HG02678 (cell line): ENCODE results near the gene UQCR10.

Source experiments
- ATAC-seq: cut with Tn5 transposase; IDR thresholded peaks from one replicate; pipeline ENCODE4 v1.9.1; 2021; ENCODE audit warnings: mild to moderate bottlenecking, moderate library complexity; ENCODE audit not compliant: unreplicated experiment

UQCR10 gene

GRCh38 chr22:29795663-29796062 lies 28.5 kb downstream of the UQCR10 start:
- ATAC-seq = no peak

- no peak for ATAC-seq
Measured at GRCh38 chr22:29797351-29797750, 30.2 kb downstream of the UQCR10 start.

- ATAC-seq = peak; percentile 50
Measured at GRCh38 chr22:29798318-29798717, 31.1 kb downstream of the UQCR10 start.

- no peak for ATAC-seq
Measured at GRCh38 chr22:29798801-29799200, 31.6 kb downstream of the UQCR10 start.

- ATAC-seq = no peak
Measured at GRCh38 chr22:29799217-29799680, 32.1 kb downstream of the UQCR10 start.

- no peak for ATAC-seq
Measured at GRCh38 chr22:29801153-29801552, 34.0 kb downstream of the UQCR10 start.

- ATAC-seq = no peak
Measured at GRCh38 chr22:29801796-29802195, 34.6 kb downstream of the UQCR10 start.

- no peak for ATAC-seq
Measured at GRCh38 chr22:29803190-29803589, 36.0 kb downstream of the UQCR10 start.

- ATAC-seq = no peak
Measured at GRCh38 chr22:29804985-29805384, 37.8 kb downstream of the UQCR10 start.

GRCh38 chr22:29806196-29806595 lies 39.0 kb downstream of the UQCR10 start:
- ATAC-seq = no peak

- ATAC-seq = no peak
Measured at GRCh38 chr22:29810216-29810615, 43.0 kb downstream of the UQCR10 start.

- ATAC-seq = no peak
Measured at GRCh38 chr22:29811377-29811776, 44.2 kb downstream of the UQCR10 start.

GRCh38 chr22:29813126-29813525 lies 46.0 kb downstream of the UQCR10 start:
- no peak for ATAC-seq

- no peak for ATAC-seq
Measured at GRCh38 chr22:29813563-29813962, 46.4 kb downstream of the UQCR10 start.

GRCh38 chr22:29814003-29814402 lies 46.8 kb downstream of the UQCR10 start:
- no peak for ATAC-seq

- ATAC-seq = no peak
Measured at GRCh38 chr22:29815580-29815979, 48.4 kb downstream of the UQCR10 start.

- ATAC-seq = no peak
Measured at GRCh38 chr22:29816128-29816527, 49.0 kb downstream of the UQCR10 start.

GRCh38 chr22:29816539-29816938 lies 49.4 kb downstream of the UQCR10 start:
- ATAC-seq = no peak

- no peak for ATAC-seq
Measured at GRCh38 chr22:29816980-29817379, 49.8 kb downstream of the UQCR10 start.

- ATAC-seq = no peak
Measured at GRCh38 chr22:29817724-29818123, 50.6 kb downstream of the UQCR10 start.

- ATAC-seq = no peak
Measured at GRCh38 chr22:29819501-29819900, 52.3 kb downstream of the UQCR10 start.
